Activated CD8-positive, alpha-beta memory T cell treated with anti-CD3 and anti-CD28 coated beads for 24 hours (primary cell): ENCODE measurements around the gene ACTL6B.
A peak's percentile ranks its signal among the peaks of the same experiment; 100 is the strongest.

Experiments used
- DNase-seq: peaks from one replicate; pipeline ENCODE4 v3.0.0-alpha.2; 2020

Gene ACTL6B

DNA sequence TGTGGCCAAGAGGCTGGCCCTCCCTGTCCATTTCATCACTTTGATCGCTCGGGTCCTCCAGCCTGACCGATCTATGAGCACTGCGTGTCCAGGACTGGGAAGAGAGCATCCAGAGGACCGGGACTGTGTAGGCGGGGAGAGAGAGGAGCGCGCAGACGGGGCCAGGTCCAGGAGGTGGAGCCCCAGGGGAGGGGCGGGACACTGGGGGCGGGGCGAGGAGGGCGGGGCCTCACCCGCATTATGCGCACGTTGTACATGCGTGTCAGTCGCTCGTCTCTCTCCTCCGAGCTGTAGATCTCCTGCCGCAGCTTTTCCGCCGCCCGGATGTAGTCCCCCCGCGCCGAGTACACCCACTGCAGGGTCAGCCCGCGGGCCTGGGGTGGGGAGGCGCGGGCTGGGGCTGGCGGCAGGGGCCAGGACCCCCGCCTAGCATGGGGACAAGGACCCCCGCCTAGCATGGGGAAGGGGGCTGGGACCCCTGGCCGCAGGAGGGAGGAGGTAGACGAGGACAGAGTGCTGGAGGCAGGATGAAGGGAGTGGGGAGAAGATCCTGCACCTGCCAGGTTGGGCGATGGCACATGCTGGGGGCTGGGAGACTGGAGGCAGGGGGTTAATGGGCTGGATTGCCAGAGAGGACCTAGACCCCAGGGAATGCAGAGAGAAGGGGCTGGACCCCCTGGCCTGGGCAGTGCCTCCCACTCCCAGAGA lies 29.6 kb downstream of the ACTL6B start:
- DNase-seq, result peak; percentile 93

DNA sequence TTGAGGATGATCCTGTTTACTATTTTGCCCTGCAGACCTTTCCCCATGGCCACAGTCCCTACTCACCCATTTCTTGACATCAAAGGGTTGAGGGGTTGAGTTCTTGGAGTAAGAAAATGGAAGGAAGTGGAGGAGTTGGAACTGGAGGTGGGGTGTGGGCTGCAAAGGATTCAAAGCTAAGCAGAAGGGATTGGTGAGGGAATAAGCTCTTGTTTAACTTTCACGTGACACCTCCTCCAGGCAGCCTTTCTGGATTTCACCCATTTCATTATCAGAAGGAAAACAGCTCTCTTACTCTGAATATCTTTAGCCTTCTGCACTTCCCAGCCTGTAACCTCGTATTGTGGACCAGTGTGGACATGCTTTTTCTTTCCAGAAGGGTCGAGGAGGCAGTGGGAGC lies 30.2 kb downstream of the ACTL6B start:
- no peak for DNase-seq

DNA sequence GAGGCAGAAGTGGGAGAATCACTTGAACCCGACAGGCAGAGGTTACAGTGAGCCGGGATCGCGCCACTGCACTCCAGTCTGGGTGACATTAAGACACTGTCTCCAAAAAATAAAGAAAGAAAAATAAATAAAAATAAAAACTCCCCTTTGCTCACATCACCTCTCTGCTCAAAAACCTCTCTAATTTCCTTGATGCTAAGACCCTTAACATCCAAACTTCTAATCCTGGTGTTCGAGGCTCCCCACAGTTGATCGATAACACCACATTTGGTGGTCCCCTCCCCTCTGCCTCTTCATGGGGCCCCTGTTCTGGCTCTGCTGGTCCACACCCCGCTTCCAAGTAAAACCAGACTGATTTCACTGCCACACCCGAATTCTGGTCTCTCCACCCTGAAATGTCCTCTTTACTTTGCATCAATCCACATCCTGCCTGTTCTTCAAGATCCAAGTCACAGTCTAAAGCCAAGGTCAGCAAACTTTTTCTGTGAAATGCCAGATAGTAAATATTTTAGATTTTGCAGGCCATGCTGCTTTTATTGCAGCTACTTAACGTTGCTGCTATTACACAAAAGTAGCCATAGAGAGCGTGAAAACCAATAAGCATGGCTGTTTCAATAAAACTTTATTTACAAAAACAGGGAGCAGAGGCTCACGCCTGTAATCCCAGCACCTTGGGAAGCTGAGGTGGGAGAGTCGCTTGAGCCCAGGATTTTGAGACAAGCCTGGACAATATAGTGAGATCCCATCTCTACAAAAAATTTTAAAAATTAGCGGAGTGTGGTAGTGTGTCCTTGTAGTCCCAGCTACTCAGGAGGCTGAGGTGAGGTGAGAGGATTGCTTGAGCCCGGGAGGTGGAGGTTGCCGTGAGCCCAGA lies 32.1 kb downstream of the ACTL6B start:
- no peak for DNase-seq

DNA sequence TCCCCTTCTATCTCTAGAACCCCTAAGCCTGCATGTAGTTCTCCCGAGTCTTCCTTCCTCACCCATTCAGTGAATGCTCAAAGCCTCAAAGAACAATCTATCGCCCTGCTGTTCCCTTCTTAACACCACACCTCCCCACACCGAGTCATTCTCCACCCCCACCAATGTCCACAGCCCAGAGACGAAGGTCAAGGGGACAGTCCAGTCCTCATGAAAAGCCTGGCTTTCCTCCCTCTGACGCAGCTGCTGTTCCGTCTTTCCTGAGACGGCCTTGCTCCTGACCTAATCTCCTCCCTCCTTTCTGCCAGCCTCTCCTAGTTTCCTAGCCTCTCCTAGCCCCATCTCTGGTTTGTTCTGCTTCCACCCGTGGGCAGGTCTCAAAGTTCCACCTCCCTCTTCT lies 34.7 kb downstream of the ACTL6B start:
- no peak for DNase-seq

DNA sequence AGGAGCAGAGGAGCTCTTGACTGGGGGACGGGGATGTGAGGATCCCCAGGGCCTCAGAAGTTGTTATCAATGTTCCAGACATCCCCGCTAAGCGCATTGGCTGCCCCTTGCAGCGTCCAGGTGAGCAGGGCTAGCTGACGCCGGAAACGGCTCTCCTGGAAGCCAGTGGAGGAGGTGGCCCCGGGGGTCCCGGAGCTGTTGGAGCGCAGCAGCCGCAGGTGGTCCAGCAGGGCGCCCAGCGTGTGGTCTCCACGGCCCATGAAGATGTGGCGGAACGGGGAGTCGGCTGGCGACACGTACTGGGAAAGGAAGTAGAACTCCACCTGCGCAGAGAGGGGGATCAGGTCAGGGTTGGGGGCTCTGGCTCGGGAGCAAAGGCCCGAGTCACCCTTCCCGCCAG lies 35.4 kb downstream of the ACTL6B start:
- DNase-seq, result no peak

DNA sequence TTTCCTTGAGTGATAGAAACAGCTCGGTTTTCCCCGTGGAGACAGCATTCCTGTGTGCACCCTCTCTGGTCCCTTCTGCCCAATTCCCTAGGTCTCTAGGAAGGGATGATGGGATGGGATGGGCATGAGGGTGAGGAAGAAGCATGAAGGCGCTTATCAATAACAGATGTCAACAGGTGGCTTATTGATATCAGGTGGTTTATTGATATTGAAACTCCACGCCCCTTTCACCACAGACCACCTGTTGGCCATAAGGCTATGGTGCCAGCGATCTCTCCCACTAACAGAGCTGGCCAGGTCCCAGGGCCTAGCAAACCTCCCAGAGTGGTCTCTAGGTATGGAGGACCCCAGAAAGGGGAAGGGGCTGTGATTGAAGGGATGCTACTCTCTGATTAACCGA lies 36.0 kb downstream of the ACTL6B start:
- DNase-seq, result no peak

DNA sequence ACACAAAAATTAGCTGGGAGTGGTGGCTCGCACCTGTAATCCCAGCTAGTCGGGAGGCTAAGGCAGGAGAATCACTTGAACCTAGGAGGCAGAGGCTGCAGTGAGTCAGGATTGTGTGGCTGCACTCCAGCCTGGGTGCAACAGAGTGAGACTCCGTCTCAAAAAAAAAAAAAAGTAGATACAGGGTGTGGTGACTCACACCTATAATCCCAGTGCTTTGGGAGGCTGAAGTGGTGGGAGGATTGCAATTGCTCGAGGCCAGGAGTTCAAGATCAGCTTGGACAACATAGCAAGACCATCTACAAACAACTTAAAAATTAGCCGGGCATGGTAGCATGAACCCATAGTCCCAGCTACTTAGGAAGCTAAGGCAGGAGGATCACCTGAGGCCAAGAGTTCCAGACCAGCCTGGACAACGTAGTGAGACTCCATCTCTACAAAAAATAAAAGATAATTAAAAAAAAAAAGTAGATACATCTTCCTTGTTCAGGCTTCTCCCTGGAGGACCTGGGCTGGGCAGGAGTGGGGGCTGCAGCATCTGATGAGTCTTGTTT lies 41.9 kb downstream of the ACTL6B start:
- DNase-seq, result no peak

DNA sequence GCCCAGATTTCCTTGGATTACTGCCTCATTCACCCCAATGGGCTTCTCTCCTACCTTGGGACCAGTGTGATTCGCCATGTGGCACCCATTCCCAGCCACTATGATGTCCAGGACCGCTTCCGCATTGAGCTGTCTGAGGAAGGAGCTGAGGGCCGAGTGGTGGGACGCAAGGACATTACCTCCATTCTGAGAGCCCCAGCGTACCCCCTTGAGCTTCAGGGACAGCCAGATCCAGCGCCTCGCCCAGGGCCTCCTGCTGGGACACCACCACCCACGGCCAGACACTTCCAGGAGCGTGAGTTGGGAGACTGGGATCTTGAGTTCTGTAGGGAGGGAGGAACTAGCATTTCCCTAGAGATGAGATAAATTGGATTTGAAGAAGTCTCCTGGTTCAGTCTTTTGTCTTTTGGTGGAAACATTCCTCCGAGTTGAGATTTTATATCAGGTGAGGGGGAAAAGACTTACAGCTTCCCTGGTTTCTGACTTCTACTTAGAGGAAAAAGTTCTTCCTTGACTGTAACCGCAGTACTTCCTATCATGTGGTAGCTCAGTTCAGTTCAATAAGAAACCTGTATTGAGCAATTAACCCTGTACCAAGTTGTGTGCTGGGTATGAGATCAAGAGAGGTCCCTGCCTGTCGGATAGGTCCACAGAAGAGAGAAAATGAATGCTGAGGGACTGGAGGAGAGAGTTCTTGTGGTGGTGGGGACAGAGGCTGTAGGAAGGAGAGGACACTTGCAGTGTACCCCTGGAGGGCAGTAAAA lies 42.7 kb downstream of the ACTL6B start:
- DNase-seq, result no peak

DNA sequence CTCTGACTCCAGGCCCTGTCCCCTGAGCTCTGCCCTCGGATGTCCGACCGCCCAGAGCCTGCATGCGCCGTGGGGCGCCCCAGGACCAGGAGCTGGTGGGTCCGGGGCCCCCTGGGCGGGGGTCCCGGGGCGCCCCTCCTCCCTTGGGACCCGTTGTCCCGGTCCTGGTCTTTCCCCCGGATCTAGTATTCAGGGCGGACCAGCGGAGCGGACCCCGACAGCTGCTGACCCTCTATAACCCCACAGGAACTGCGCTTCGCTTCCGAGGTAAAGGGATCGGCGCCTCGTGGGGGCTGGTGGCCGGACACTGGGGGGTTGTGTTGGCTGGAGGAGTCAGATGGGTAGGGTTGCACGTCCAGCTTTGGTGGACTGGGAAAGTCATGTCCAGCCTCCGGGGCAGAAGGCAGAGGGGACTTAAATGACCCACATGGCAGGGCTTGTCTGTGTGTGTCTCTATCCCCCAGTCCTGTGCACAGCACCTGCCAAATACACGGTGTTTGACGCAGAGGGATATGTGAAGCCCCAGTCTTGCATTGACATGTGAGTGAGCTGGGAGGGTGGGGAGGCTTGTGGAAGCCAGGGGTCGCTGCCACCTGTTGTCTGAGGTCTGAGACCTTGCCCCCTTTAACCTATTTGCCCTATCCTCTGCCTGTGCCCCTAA lies 43.4 kb downstream of the ACTL6B start:
- DNase-seq, result peak; percentile 63

DNA sequence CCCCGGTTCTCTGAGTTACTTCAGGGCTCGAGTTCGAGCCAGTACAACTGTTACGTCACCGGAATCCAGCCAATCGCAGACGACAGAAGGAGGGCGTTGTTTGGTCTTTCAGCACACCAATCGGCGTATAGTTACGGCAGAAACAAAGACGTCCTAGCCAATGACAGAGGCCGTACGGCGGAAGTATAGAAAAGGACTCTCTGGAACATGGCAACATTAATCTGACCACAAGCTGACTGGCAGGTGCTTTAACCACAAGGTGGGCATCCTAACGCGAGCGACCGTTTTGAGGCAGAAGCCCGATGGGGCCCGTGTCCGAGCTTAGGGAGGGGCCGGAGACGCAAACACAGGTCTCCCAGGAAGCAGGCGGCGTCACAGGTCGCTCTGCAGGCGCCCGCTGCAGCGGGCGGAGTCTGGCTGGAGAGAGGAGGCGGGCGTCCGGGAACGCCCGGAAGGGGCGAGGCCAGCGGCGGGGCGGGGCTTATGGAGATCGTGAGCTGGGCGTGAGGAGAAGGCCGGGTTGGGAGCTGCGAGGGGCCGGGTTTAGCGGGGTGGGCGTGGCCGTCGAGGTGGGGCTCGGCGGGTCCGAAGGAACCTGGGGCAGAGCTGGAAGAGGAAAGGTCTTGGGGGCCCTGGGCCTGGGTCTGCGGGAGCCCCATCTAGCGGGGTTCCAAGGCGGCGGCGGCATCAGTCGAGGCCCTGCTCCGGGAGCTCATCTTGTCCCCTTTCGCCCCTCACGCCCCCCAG lies 44.1 kb downstream of the ACTL6B start, which contains the start of gene MOSPD3:
TSS of gene MOSPD3 (plus strand) at position 558 of the 747 bp plus-strand sequence. CDS start 252 bp downstream, outside the sequence.
- peak; percentile 99 for DNase-seq

DNA sequence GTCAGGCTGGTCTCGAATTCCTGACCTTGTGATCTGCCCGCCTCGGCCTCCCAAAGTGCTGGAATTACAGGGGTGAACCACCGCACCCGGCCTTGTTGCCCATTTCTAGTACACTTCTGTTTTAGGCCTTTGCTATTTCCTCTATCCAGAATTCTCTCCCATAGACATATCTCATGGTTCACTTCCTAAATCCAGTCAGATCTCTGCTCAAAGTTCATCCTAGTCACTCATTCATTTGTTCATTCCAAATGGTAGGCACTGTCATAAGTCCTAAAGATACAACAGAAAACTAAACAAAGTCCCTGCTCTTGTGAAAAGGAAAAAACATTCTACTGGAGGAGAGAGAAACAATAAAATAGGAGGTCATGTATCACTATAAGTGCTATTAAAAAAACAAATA lies 46.3 kb downstream of the ACTL6B start:
- no peak for DNase-seq

DNA sequence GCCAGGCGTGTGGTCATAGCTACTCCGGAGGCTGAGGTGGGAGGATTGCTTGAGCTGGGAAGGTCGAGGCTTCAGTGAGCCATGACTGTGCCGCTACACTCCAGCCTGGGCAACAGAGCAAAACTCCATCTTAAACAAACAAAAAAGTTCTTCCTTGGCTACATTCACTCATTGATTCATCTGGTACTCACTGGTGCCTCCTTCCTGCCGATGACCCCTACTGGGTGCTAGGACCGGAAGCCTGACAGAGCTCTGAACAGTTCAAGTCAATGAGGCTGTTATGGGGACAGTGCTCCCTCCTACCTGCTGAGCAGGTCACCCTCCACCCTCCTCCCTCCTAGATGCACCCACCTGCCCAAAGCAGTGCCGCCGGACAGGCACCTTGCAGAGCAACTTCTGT lies 49.1 kb downstream of the ACTL6B start:
- no peak for DNase-seq

DNA sequence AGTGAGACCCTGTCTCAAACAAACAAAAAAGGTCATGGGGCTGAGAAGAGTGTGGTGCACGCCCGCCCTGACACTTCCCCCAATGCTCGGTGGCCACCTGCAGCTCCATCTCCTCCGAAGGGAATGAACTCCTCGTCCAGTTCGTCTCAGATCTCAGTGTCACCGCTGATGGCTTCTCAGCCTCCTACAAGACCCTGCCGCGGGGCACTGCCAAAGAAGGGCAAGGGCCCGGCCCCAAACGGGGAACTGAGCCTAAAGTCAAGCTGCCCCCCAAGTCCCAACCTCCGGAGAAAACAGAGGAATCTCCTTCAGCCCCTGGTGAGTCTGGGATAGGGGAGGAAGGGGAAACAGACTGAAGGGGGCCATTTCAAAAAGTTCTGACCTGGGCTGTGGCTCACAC lies 49.9 kb downstream of the ACTL6B start:
- no peak for DNase-seq

DNA sequence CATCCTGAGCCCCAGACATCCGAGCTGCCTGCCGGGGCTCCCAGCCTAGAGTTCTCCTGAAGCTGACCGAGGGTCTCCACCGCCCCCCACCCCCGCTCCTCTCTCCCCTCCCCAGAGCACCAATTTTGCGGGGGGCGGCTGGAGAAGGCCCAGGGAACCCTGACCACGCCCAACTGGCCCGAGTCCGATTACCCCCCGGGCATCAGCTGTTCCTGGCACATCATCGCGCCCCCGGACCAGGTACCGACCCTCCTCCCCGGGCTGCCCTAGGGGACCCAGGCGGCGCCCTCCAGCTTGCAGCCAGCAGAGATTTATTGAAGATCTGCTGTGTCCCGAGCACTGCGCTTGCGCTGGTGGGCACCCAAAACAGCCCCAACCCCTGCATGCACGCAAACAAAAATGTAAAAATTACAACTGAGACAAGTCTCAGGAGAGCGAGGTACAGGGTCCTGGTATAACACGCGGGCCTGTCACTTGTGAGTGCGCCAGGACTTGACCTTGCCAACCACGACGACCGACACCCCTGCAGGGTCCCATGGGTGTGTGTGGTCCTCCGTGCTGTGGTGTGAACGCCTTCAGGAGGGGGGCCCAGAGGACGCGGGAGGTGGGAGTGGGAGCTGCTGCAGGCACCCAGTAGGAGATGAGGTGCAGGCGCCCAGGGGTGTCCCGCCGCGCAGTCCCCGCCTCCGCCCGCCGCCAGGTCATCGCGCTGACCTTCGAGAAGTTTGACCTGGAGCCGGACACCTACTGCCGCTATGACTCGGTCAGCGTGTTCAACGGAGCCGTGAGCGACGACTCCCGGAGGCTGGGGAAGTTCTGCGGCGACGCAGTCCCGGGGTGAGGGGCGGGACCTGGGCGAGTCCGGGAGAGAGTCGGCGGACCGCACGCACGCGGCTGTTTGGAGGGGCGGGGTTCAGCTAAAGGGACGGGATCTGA lies 51.0 kb downstream of the ACTL6B start:
- DNase-seq, result peak; percentile 77

DNA sequence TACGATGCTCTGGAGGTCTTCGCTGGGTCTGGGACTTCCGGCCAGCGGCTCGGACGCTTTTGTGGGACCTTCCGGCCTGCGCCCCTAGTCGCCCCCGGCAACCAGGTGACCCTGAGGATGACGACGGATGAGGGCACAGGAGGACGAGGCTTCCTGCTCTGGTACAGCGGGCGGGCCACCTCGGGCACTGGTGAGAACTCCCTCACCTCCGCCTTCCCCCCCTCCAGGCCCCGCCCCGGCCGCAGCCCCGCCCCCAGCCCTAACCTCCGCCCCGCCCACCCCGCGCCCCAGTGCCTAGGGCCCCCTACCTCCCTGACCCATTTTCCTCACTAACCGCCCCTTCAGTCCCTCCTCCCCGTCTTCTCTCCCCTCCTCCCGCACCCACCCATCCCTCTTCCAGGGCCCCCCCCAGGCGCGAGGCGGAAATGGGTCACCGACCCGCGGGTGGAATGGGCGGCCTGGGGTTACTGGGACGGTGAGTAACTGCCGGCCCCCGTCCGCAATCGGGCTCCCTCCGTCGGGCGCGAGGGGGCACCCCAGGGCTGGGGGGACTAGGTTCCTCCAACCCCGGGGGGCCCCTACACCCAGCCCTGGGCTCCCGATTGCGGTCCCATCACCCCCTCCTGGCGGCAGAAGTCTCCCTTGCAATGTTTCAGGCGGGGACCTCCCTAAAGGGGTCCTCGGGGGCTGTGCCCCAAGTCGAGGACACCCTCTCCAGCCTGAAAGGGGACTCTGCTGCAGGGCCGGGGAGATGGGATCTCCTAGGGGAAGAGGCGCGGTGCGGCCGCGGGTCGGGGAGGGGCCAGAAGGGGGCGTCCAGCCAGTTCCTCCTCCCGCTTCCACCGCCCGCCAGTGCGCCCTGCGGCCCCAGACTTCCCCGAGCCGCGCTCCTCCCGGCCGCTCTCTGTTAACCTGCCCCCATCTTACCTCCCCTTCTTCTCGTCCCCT lies 51.9 kb downstream of the ACTL6B start:
- DNase-seq, result peak; percentile 92

DNA sequence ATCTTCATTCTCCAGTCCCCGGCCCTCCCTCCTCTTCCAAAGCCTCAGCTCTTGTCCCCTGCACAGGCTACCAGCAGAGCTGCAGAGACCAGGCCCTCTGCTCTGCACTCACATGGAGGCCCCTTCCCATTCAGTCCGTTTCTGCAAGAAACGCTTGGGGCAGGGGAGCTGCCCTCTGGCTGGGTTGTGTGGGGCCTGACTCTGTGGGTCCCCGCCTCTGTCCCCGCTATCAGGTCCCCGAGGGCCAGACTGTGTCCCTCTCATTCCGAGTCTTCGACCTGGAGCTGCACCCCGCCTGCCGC lies 52.6 kb downstream of the ACTL6B start:
- DNase-seq, result no peak

DNA sequence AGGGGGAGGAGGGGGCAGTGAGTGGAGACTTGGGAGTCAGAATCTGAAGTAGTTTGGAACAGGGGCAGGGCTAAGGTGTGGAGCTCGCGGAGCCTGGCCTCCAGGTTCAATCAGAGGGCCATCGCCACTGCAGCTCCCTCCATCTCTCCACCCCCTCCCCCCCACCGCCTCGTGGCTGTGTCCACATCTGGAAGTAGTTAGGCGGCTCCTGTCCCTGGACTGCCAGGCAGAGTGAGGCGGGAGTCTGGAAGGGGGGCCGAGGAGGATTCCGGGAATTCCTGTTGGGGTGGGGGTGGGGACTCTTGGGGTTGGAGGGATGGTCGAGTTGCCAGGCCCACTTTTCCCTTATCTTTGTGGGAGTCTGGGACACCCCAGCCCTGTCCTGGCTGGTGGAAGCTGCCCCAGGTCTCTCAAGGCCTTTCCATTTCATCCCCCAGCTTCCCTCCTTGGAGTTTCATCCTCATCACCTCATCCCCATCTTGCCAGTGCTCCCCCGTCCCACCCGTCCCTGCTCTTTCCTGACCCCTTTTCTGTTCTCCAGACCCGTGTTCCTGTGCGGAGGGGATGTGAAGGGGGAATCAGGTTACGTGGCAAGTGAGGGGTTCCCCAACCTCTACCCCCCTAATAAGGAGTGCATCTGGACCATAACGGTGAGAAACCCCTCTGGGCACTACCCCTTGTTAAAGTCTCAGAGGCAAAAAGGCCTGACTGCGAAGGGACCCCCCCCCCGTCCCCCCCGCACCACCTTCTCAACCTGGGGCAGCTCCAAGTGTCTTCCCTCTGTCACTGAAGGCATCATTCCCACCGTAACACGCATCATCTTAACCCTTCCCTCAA lies 53.1 kb downstream of the ACTL6B start:
- DNase-seq, result no peak

DNA sequence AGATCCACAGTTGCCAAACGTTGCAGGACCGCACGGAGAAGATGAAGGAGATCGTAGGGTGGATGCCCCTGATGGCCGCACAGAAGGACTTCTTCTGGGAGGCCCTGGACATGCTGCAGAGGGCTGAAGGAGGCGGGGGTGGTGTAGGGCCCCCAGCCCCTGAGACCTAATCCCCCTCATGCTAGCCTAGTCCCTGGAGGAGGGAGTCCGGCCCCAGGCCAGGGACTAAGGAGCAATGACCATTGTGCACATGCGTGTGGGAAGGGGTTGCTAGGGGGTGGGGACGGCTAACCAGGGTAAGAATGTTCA lies 55.6 kb downstream of the ACTL6B start:
- DNase-seq, result no peak
